Hepatocyte (in vitro differentiated cells): Measurements from ENCODE around the gene MACC1.

ENCODE experiments used
- EZH2 ChIP-seq: fragments of 200-600 bp; sonication (generic); IDR thresholded peaks from 2 replicates; pipeline ENCODE4 v1.6.1; 2016; ENCODE audit warnings: antibody characterized with exemption, mild to moderate bottlenecking, borderline replicate concordance
- EZH2phosphoT487 ChIP-seq: fragments of 200-600 bp; sonication (generic); IDR thresholded peaks from one replicate; pipeline ENCODE4 v1.6.1; 2018; ENCODE audit warnings: antibody characterized with exemption, mild to moderate bottlenecking, low read depth, moderate library complexity; ENCODE audit not compliant: unreplicated experiment, severe bottlenecking
- TF ChIP-seq, protein P1 (sequence below): fragments of 200-600 bp; sonication (generic); IDR thresholded peaks from 2 replicates; pipeline ENCODE4 v1.5.1; 2016; ENCODE audit warnings: antibody characterized with exemption, mild to moderate bottlenecking; ENCODE audit not compliant: poor library complexity

DNA sequence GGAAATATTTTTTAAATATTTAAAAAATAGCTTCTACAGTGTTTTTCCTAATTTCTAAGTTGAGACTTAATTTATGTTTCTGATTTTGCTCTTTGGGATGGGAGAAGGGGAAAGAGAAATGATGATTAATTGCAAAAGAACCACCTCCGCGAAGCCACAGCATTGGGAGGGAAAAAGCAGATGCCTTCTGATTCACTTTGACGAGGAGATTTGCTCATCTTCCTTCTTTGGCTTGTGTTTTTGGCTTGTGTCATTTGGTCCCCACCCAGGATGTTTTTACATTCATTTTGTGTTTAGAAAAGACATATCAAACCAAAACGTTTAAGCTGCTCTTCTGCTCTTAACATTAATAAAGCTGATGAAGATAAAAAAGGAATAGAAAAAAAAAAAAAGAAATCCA lies 121.7 kb downstream of the MACC1 start:
- TF ChIP-seq, protein P1, sequence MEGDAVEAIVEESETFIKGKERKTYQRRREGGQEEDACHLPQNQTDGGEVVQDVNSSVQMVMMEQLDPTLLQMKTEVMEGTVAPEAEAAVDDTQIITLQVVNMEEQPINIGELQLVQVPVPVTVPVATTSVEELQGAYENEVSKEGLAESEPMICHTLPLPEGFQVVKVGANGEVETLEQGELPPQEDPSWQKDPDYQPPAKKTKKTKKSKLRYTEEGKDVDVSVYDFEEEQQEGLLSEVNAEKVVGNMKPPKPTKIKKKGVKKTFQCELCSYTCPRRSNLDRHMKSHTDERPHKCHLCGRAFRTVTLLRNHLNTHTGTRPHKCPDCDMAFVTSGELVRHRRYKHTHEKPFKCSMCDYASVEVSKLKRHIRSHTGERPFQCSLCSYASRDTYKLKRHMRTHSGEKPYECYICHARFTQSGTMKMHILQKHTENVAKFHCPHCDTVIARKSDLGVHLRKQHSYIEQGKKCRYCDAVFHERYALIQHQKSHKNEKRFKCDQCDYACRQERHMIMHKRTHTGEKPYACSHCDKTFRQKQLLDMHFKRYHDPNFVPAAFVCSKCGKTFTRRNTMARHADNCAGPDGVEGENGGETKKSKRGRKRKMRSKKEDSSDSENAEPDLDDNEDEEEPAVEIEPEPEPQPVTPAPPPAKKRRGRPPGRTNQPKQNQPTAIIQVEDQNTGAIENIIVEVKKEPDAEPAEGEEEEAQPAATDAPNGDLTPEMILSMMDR, result no peak
- TF ChIP-seq EZH2 (no peak), EZH2phosphoT487 (no peak)
